Activated CD8-positive, alpha-beta memory T cell treated with anti-CD3 and anti-CD28 coated beads for 1 hour (primary cell): ENCODE measurements around the gene BPNT1.
A peak's percentile ranks its signal among the peaks of the same experiment; 100 is the strongest.
"Not testable (repeated sequence)": the region's sequence is repeated elsewhere in the genome, so short reads cannot be mapped to it uniquely, and the experiment has no call there.

Experiments used
- DNase-seq, 2 donors: peaks; one replicate each; pipeline ENCODE4 v3.0.0-alpha.2; 2020; ENCODE audit warnings: low read depth in 1 of 2; ENCODE audit errors: extremely low read depth in 1 of 2

Gene BPNT1, protein sequence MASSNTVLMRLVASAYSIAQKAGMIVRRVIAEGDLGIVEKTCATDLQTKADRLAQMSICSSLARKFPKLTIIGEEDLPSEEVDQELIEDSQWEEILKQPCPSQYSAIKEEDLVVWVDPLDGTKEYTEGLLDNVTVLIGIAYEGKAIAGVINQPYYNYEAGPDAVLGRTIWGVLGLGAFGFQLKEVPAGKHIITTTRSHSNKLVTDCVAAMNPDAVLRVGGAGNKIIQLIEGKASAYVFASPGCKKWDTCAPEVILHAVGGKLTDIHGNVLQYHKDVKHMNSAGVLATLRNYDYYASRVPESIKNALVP

DNA sequence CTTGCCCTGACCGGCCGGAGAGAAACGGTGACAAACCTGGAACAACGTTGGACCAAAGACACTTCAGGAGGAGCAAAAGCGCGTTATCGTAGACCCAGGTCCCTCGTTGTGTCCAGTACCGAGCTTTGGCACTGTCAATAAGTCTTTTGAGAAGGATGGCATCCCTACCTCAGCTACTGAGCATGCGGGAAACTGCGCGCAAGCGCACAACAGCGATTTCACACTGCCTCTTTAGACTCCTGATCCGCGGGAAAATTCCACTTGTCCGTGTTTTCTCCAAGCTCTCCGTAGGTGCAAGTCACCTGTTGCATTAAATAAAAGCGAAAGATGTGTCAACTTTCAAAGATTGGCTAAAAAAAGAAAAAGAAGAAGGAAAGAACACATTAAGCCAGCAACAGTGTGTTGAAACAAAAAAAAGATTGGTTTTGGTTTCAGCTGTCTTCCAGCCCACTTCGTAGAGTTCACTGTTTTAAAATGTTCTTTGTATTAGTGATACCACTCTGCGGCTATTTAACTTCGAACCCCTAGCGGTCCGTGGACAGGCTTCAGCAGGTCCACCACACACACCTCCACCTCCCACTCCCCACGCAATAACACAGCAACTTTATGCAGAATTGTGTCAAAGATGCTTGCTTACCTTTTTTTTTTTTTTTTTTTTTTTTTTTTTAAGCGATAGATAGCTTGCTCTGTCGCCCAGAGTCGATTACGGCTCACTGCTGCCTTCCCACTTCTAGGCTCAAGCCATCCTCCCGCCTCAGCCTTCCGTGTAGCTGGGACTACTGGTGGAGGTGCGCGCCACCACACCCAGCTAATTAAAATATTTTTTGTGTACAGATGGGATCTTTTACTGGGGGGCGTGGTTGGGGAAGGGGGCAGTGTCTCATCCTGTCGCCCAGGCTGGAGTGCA is at the start of gene BPNT1:
Gene BPNT1, minus strand, starts transcription at position 139 of the 907 bp plus-strand sequence. CDS start 9,942 bp downstream, outside the sequence.
- peak; percentile 96 for DNase-seq

DNA sequence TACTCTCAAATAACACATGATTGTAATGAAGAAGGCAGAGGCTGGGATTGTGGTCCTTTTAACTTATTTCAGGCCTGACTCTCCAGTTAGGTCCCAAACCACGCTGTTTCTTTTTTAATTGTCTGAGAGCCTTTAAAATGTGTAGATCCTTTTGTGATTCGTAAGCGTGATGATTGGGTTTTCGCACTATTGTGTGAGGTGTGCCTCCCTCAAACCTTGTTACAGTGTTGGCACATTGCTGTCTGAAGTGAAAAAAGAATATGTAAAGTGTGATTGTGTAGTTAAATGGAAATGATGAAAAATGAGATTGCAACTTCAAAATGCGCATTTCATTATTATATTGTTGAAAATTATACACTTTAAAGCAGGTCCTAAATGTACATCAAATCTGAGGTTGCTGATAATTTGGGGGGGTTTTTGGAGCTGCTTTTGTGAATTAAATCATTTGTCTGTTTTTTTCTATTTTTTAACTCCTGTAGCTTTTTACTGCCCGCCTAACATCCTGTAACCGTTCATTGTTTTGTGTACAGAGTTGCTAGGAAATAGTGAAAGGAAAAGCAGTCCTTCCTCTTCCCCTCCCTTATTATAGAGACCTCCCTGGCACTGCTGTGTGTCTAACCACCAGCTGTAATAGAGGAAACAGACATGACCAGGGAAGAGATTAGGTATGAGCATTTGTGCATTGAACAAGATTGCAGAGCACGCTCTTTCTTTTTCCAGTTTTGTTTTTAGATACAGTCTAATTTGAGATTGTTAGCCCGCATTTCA is 47.6 kb upstream of the BPNT1 start:
- DNase-seq: no peak

DNA sequence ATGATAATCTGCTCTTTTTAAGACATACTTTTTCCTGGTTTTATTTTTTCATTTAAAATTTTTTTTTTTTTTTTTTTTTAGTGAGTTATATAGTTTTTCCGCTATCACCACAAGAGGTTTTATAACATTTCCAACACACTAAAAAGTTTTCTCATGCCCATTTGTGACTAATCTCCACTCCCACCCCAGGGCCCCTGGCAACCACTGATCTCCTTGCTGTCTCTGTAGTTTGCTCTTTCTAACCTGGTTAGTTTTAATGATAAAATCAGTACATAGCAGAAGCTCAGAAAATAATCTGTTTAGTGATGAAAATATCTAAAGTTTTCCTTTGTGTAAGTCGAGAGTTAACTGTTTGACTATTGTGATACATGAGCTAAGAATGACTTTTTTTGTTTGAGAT is 46.2 kb upstream of the BPNT1 start:
- DNase-seq: no peak

DNA sequence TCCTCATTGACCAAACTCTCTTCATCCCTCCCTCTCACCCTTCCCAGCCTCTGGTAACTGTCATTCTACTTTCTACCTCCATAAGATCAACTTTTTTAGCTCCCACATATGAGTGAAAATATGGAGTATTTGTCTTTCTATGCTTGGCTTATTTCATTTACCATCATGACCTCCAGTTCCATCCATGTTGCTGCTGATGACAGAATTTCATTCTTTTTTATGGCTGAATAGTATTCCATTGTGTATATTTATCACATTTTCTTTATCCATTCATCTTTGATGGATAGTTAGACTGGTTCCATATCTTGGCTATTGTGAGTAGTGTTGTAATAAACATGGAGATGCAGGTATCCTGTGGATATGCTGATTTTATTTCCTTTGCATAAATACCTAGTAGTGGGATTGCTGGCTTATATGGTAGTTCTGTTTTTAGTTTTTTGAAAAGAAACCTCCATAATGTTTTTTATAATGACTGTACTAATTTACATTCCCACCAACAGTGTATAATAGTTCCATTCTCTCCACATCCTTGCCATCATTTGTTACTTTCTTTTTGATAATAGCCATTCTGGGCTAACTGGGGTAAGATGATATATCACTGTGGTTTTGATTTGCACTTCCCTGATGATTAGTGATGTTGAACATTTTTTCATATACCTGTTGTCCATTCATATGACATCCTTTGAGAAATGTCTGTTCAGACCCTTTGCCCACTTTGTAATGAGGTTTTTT is 40.1 kb upstream of the BPNT1 start:
- no peak for DNase-seq

DNA sequence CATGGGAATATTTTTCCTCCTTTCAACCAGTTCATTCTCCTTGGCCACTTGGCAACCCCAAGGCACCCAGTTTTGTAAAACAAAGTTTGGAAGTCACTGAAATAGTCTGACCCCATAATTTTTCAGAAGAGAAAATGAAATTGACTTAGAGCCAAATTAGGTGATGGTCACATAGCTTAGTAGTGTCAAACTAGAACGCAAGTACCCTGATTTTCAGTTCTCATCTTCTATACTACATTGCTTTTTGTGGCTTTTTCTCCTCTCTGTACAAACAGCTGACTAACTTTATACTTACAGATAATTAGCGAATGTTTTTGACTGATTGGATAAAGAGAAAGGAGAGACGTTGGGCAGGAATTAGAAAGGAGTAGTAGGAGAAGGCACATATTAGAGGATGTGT is 37.5 kb upstream of the BPNT1 start:
- DNase-seq: no peak

DNA sequence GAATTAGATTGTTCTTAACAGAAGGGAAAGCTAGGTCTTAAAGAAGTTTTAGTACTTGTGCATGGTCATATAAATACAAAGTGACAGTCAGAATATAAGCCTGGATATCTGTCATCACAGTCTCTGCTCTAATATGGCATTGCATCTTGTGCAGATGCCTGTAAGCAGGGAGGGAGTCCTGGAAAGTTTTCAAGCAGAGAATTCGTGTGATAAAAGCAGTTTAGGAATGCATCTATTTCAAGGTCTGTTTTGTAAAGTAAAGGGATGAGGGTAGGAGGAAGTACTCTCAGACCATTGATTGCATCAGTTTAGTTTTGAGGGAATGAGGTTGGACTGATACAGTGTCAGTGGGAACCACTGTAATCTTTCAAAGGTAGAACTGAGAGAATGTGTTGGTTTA is 35.0 kb upstream of the BPNT1 start:
- DNase-seq: no peak

DNA sequence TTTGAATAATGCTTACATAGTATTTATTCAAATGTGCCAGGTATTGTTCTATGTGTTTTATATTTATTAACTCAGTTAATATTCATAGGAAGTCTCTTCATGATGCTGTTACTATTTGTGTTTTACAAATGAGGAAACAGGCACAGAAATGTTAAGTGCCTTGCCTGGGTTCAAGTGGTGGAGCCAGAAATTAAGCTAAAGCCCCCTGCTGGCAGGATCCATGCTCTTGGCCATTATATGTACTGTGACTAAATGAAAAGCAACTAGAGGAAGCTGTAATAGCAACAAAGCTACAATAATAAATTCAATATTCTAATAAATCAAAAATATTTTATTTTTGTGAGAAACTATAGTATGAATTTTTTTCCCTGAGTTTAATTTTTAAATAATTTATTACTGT is 34.3 kb upstream of the BPNT1 start:
- DNase-seq: no peak

DNA sequence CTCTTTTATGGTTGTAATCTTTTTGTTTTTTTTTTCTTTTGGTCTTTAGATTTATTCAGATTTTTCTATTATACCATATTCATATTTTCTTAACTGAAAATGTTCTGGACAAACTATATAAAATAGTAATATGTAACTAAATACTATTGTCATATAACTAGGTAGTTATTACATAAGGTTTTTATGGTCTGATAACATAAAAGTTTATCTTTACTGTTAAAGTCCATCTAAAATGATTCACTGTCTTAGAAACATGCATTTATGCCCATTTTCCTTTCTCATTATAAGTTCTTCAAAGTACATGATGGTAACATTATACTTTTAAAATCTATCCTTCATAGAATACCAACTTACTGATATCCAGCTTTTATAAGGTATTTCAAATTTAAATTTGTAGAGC is 33.5 kb upstream of the BPNT1 start:
- DNase-seq: no peak

DNA sequence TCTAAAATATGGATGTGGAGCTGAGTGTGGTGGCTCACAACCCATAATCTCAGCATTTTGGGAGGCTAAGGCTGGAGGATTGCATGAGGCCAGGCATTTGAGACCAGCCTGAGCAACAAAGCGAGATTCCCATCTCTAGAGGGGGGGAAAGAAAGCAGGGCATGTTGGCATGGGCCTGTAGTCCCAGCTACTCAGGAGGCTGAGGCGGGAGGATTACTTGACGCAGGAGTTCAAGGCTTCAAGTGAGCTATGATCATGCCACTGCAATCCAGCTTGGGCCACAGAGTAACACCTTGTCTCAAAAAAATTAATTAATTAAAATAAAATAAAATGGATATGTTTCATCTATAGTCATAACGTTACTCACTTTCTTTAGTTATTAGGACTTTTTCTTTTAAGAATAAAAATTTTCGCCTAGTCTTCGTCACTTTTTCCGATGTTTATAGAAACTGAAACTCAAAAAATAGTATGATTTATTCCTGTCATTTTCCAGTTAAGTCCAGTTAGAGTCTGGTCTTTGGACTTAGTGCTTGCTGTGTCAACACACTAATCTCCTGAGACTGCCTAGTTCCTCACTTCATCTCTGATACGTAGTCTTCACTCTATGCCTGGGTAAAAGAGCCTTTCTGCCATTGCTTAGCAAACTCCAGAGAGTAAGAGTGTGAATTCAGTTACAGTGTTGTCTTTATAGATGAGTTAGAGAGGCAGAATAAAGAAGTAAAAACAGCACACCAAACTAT is 32.4 kb upstream of the BPNT1 start:
- no peak for DNase-seq

DNA sequence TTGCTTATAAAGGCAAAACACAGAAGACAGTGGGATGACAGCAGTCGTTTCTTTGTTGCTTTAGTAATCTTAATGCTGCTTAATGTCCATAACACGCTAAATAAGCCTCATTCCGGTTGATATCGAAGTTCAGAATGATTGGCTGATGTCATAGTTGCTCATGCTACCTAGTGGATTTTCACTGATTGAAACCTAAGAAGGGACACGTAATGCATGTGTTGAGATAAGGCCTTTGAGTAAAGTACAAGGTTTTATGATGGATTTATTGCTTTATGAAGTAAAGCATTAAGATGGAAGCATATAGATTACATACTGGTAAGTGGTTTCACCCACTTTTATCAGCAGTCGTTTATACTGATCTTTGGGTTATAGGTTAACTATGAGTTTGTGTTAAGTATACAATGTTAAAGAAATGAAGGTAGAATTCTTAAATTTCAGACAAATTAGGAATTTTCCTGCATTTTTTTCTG is 29.5 kb upstream of the BPNT1 start:
- no peak for DNase-seq

DNA sequence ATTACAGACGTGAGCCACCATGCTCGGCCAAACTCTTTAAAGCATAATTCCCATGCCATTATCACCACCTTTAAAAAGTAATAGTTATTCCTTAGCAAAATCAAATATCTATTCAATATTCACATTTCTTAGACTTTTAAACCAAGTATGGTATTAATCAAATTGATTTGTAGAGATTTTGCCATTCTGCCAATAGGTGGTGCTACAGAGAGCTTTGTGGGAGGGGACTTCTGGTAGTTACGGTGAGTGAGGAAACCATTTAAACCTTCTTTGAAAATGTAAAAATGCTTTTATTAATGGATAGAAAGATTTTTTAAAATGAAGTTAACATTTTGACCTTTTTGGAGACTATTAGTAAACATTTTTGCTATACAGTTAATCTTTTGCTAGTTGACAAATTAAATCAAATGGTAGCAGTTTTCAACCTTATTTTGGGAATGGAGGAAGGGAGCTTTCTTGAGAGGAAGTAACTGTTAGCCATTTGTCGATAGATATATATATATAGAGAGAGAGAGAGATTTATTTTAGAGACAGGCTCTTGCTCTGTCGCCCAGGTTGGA is 23.6 kb upstream of the BPNT1 start:
- no peak for DNase-seq

DNA sequence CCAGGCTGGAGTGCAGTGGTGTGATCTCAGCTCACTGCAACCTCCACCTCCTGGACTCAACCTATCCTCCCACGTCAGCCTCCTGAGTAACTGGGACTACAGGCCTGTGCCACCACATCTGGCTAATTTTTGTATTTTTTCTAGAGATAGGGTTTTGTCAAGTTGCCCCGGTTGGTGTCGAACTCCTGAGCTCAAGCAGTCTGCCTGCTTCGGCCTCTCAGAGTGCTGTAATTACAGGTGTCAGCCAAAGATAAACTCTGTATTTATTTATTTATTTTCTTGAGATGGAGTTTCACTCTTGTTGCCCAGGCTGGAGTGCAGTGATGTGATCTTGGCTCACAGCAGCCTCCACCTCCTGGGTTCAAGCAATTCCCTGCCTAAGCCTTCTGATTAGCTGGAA is 23.0 kb upstream of the BPNT1 start:
- not testable (repeated sequence) for DNase-seq

DNA sequence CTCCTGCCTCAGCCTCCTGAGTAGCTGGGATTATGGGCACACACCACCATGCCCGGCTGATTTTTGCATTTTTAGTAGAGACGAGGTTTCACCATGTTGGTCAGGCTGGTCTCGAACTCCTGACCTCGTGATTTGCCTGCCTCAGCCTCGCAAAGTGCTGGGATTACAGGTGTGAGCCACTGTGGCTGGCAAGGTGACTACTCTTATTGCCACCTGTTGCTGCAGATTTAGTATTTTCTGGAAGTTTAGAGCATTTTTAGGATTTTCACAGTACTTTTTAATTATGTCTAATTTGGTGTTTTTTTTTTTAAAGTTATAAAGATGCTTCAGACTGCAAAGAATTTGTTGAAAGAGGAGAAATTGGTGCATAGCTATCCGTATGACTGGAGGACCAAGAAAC is 20.9 kb upstream of the BPNT1 start:
- not testable (repeated sequence) for DNase-seq

DNA sequence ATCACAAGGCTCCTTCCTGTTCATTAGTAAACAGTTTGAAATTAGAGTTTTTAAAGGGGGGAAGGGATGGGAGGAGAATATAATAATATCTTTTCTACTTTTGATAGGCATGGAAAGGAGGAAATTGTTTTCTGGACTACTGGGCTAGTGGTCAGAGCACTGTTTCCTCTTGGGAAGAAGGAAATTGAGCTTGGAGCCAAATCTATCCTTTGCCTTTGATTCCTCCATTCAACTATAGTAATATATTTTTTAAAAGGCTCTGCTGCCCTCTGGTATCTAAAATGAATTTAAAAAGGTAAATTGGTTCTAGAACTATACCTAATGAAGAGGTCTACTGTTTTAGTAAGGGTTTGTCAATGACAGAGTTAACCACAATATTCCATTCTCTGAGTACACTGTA is 10.2 kb upstream of the BPNT1 start:
- DNase-seq: no peak

DNA sequence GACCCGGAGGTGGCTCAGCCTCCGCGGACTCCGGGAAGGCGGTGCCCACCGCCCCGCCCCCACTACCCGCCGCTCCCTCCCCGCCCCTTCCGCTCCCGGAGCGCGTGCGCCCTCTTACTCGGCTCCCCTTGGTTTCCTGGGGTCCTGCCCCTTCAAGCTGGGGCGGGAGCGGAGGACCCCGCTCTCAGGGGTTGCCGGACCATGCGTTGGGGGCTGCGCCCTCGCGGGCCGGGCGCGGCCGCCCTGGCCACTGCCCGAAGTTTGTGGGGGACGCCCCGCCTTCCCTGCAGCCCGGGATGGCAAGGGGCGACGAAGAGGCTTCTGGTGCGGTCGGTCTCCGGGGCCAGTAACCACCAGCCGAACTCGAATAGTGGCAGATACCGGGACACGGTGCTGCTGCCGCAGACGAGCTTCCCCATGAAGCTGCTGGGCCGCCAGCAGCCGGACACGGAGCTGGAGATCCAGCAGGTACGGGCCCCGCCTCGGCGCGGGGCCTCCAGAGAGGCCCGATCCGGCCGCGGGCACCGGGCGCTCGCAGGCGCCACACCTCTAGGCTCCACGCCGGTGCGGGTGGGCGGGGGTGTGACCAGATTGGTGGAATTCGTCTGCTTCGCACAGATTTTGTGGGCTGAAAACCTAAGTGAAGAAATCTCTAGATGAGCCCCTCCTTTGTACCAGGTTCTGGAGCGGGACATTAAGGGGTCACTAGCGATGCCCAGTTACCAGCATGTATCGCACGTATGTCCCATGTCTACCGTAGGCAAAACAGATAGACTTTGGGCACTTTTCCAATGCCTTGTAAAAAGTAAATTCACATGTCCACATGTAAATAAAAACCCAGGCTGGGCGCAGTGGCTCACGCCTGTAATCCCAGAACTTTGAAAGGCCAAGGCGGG is 4.7 kb upstream of the BPNT1 start, which contains the start of gene IARS2:
Gene IARS2, plus strand, starts transcription at position 117 of the 896 bp plus-strand sequence. Its CDS starts 85 bp downstream, at position 202.
- DNase-seq: peak; percentile 79 to 92

DNA sequence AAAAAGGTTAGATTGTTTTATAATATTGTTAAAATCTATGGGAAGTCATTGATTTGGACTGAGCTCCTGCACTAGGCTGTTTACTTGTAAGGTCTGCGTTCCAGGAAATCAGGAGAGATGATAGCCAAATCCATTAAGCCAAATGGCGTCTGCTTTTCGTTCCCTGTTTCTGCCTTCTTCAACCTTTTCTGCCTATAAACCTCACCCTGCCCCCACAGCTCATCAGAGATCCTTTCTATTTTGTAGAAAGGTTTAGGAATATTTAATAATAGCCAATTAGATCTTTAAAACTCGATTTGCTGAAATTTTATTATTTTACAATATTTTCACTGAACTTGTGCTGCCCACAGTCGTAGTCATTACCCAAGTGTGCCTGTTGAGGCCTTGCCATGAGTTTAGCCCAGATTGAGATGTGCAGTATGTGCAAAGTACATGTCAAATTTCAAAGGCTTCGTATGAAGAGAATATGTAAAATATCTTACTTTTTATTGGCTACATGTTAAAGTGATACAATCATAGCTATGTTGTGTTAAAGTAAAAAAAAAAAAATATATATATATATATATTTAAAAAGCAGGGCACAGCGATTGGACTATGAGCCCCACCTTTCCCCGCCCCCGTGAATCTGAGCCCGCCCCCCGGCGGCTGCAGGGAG is 3.9 kb upstream of the BPNT1 start:
- DNase-seq: no peak

DNA sequence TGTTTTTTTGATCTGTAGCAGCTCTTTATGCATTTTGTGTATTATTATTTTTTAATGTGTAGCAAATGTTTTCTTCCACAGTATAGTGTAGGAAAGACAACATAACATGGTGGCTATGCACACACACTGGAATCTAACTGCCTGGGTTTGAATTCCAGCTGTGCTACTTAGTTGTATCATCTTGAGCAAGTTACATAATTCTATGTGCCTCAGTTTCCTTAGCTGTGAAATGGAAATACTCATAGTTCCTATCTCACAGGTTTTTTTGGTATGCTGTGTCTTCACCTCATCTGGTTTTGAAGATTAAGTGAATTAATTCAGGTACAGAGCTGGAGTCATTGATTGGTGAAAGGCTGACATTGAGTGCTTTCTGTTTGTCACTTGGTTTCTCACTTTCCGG is 3.1 kb upstream of the BPNT1 start:
- no peak for DNase-seq

DNA sequence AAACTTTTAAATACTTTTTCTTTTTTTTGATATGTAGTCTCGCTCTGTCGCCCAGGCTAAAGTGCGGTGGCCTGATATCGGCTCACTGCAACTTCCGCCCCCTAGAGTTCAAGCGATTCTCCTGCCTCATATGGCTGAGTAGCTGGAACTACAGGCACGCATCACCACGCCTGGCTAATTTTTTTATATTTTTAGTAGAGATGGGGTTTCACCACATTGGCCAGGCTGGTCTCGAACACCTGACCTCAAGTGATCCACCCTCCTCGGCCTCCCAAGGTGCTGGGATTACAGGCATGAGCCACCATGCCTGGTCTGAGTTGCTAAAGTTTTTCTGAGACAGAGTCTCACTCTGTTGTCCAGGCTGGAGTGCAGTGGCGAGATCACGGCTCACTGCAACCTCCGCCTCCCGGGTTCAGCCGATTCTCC is 3.3 kb downstream of the BPNT1 start:
- not testable (repeated sequence) for DNase-seq
